ENCODE data around the gene TNFRSF4.
"Not testable (repeated sequence)": the region's sequence is repeated elsewhere in the genome, so short reads cannot be mapped to it uniquely, and the experiment has no call there.

TNFRSF4 gene

DNA sequence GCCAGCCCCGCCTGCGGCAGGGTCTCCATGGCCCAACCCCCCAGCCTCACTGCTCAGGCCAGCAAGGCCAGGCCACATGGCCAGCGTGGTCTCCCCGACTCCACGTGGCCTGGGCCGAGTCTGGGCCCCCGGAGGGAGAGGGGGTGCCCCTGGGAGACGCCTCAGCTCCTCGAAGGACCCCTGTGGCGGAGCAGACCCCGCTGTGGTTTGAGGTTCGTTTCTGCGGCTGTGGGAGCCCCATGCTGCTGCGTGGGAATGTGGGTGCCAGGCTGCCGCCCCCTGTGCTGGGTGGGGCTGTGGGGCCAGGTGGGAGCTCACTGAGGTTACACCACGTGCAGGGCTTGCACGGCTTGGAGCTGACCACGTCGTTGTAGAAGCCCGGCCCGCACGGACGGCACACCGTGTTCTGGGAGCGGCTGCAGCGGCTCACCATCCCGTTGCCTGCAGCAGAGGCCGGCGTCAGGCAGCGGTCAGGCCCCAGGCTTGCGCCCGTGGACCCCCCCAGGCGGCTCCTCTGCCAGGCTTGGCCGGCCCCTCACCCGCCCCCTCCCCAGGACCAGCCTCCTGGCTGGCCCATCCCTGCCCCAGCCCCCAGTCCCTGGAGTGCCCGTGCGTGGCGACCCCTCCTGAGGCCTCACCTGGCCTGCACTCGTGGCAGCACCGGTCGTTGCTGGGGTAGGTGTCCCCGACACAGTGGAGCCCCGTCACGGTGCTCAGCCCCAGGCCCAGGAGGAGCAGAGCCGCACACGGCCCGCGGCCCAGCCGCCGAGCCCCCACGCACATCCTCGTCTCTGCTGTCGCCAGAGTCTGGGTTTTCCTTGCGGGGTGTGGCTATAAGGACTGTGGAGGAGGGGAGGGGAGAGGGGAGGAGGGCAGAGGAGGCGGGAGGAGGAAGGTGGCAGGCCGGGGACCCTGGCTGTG lies at the start of gene TNFRSF4:
Gene TNFRSF4 (minus strand): TSS at position 809 of the 921 bp plus-strand sequence. CDS start 26 bp downstream, at position 783.
- DNase-seq, result no peak

DNA sequence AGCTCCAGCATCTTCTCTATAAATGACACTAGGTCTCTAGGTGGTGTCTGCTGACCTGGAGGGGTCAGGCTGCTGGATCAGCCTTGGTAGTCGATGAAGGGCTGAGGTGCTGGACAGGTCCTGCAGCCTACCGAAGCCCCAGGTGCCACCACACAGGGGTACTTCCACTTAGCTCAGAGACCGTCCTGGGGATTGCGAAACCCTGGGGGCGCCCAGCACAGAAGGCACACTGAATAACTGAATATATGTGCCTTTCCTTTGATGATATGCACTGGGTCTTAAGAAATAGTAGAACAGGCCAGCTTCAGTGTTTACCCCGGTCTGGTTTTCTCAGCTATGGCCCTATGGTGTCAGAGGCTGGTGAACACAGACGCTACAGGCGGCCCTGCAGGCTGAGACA lies 48.8 kb upstream of the TNFRSF4 start:
- DNase-seq, result no peak

- DNase-seq, result no peak
Observed at GRCh38 chr1:1262071-1262470, 48.1 kb upstream of the TNFRSF4 start.

- DNase-seq, result no peak
Observed at GRCh38 chr1:1260843-1261560, 47.0 kb upstream of the TNFRSF4 start.

DNA sequence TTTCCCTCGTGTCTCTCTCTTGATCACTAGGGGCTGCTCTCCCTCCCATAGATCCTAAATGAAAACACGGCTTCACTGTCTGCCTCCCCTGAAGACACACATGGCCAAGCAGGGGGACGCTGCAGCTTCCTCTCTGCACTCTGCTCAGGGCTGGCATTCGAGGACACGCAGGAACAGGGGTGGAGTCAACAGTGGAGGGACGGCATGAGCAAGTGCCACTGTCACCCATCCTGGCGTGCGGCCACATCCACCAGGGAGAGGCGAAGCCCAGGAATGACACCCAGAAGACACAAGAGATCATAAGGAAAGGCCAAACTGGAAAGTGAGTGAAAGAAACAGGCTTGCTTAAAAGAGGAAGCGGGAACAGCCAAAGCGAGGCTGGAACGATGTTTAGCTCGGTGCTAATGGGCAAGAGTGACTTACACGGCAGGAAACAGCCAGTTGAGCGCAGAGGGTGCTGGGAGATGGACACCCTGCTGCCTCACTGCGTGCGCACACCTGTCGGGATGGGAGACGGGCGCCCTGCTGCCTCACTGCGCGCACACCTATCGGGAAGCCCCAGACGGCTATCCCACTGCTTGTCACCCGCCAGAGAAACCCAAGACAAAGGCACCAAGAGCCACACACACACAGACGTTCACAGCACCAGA lies 46.1 kb upstream of the TNFRSF4 start:
- no peak for DNase-seq

DNA sequence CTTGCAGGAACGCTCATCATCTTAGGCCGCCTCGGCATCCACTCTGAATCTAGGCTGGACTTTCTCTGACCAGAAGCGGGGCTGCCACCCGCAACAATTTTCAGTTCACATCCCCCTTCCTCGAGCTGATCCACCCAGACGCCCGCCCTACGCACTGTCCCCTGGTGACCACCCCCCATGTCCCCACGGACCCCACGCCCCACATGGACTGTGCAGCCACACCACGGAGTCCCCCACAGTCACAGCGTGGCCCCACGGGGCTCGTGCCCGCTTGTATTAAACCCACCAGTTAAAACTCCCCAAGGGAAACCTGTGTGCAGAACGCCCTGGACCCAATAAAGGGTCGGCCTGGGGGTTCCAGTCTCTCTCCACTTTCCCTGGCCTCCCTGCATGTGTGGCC lies 45.6 kb upstream of the TNFRSF4 start:
- no peak for DNase-seq

DNA sequence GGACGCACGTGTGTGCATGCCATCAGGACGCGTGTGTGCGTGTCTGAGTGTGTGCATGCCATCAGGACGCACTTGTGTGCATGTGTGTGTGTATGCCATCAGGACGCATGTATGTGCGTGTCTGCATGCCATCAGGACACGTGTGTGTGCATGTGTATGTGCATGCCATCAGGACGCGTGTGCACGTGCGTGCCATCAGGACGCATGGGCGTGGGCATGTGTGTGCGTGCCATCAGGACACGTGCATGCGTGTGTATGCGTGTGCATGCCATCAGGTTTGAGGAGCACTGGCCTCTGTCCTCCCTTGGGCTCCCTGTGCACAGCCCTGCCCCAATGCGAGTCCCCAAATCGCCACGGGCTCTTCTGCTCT lies 45.2 kb upstream of the TNFRSF4 start:
- DNase-seq, result no peak

GRCh38 chr1:1256956-1257871 lies 43.3 kb upstream of the TNFRSF4 start:
- DNase-seq, result no peak

DNA sequence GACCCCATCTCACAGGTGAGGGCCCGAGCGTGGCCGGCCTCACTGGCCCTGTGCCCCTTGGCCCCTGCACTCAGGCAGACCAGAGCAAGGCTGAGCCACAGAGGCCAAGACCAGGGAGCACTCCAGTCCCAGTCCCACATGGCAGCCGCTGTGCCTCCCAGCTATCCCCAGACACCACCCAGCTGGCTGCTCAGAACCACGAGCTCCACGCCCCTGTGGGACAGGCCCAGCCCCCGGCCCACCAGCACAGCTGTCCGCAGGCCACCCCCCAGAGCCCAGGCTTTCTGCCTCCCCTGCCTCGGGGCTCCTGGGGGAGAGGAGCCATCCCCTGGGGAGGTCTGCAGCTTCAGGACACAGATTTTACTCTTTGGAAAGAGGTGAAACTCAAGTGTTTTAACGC lies 41.7 kb upstream of the TNFRSF4 start:
- no peak for DNase-seq

DNA sequence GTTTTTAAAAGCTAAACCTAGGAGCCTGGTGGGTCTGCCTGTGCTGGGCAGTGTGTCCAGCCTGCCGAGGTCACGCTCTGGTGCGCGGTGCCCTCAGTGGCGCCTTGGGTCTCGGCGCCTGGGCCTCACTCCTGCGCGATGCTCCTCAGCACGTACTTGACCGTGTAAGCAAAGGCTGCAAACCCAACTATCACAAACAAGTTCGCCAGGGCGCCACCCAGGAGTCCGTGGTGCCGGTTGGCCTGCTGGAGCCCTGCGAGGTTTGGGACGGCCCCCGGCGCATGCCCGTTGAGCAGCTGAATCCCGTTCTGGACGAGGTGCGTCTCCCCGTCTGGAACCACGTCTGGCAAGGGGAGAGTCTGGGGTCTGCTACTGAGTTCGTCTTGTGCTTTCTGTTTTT lies 41.1 kb upstream of the TNFRSF4 start:
- no peak for DNase-seq

- DNase-seq, result no peak
Observed at GRCh38 chr1:1254667-1254998, 40.7 kb upstream of the TNFRSF4 start.

DNA sequence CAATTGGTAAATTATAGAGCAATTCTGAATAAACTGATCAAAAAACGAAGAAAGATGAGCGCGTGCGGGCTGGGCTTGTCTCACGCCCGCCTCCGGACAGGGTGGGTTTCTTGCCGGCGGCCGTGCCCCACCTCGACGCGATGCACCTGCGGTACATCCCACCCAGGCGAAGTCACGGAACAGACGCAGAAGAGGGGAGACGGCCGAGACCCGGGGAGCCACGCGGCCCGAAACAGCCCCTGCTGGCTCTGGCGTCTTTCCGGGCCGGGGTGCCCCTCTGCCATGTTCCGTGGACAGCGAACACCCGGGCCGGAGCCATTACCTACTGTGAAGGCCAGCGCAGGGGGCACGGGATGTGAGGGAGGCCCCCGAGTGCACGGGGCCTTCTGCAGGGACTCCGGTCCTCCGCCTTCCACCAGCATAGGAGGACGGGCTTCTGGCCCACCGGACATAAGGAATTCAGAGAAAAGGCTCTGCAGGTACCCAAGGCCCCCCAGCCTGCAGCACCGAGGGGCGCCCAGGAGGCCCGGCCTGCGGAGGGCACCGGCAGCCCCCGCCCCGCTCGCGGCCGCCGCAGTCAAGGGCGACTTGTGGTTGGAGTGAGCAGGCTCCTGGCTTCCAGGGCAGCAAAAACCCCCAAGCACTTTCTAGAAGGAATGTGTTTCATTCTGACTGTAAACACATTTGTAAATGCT lies 40.2 kb upstream of the TNFRSF4 start:
- DNase-seq, result no peak

- no peak for DNase-seq
Observed at GRCh38 chr1:1253314-1253713, 39.4 kb upstream of the TNFRSF4 start.

GRCh38 chr1:1250786-1251284 lies 36.9 kb upstream of the TNFRSF4 start:
- DNase-seq, result no peak

GRCh38 chr1:1248009-1248913 lies 34.3 kb upstream of the TNFRSF4 start:
- not testable (repeated sequence) for DNase-seq

GRCh38 chr1:1247341-1247913 lies 33.5 kb upstream of the TNFRSF4 start:
- no peak for DNase-seq

- DNase-seq, result no peak
Observed at GRCh38 chr1:1246577-1247340, 32.8 kb upstream of the TNFRSF4 start, which contains the start of gene C1QTNF12. C1QTNF12 (minus strand) TSS chr1:1246722; CDS start chr1:1246690, 32 bp downstream.

GRCh38 chr1:1245817-1246576 lies 32.0 kb upstream of the TNFRSF4 start:
- DNase-seq, result no peak

Data from EL (cell line).